HepG2 (cell line): Measurements from ENCODE around the gene KLHL35. TPM values are rescaled to one million over a fixed set of nuclear protein-coding genes. Genes with fewer than 3 reads are reported as not detected.

Experiments used
- ATAC-seq: fragments of 200-7000 bp; cut with Tn5 transposase; 3 replicates; pipeline ENCODE4 v1.9.1; 2020; ENCODE audit warnings: mild to moderate bottlenecking, moderate library complexity
- BruUV-seq: library from RNA; stranded (reverse); fragments of 400-500 nt; replicated peaks from 2 replicates; lab custom pipeline; 2021; lab: Mats Ljungman, UMichigan
- CTCF ChIA-PET: fragments of 300-600 bp; formaldehyde crosslinking; extraction: SDS; loops from one replicate; lab custom pipeline; 2021; ENCODE audit warnings: low total read pairs, inconsistent platforms, low intra/inter-chr PET ratio; lab: Yijun Ruan, JAX
- POLR2A ChIA-PET: fragments of 350-600 bp; sonication (Branson Sonifier 250); formaldehyde crosslinking; loops from one replicate; lab custom pipeline; 2020; ENCODE audit warnings: antibody characterized with exemption, inconsistent platforms; lab: Yijun Ruan, JAX
- DNase-seq: peaks from one replicate; pipeline ENCODE4 v3.0.0-alpha.2; 2015; ENCODE audit warnings: low spot score
- FAIRE-seq: peaks from 3 replicates; lab custom pipeline; 2011; peaks lifted over from hg19 to GRCh38; lab: Jason Lieb, UNC
- H2AFZ ChIP-seq: one replicate; pipeline ENCODE4 v1.6.1; 2011; ENCODE audit warnings: low read length, inconsistent platforms
- H3K27ac ChIP-seq: fragments of 300-600 bp; 3 replicates; pipeline ENCODE4 v1.8.0; 2011; ENCODE audit warnings: mixed run types, mild to moderate bottlenecking, mixed read lengths, low read length, inconsistent platforms; ENCODE audit not compliant: insufficient read depth; ENCODE audit errors: extremely low read length
- H3K27me3 ChIP-seq, 2 experiments: fragments of 200-600 bp in 1 of 2; 2 replicates in 1 of 2; 3 replicates in 1 of 2; pipeline versions ENCODE4 v1.6.0 to v1.8.0; 2011; ENCODE audit warnings: low read length in 2 of 2, mild to moderate bottlenecking in 2 of 2, moderate library complexity in 2 of 2, inconsistent platforms in 1 of 2; ENCODE audit not compliant: insufficient read depth in 2 of 2, control insufficient read depth in 1 of 2
- H3K36me3 ChIP-seq, 2 experiments: fragments of 200-600 bp in 1 of 2; replicated peaks in 1 of 2; 2 replicates in 1 of 2; 3 replicates in 1 of 2; pipeline versions ENCODE4 v1.5.1 to v1.8.0; 2011; ENCODE audit warnings: low read length in 2 of 2, inconsistent platforms in 1 of 2; ENCODE audit not compliant: insufficient read depth in 2 of 2, control insufficient read depth in 1 of 2
- H3K4me1 ChIP-seq: 2 replicates; pipeline ENCODE4 v1.5.1; 2012; ENCODE audit warnings: low read length, inconsistent platforms; ENCODE audit not compliant: insufficient read depth
- H3K4me2 ChIP-seq: 2 replicates; pipeline ENCODE4 v1.6.0; 2011; ENCODE audit warnings: low read depth, low read length, inconsistent platforms
- H3K4me3 ChIP-seq, 3 experiments: fragments of 200-600 bp in 1 of 3; sonication (generic), shearing (Covaris generic) in 1 of 3; replicated peaks in 1 of 3; 2 replicates each; pipeline ENCODE4 v1.5.1; 2011 to 2016; ENCODE audit warnings: low read length in 3 of 3, inconsistent platforms in 2 of 3, low read depth in 2 of 3, mild to moderate bottlenecking in 2 of 3, control low read depth in 1 of 3, mixed read lengths in 1 of 3; ENCODE audit not compliant: insufficient read depth in 1 of 3
- H3K79me2 ChIP-seq: one replicate; pipeline ENCODE4 v1.6.1; 2011; ENCODE audit warnings: low read length, inconsistent platforms; ENCODE audit not compliant: insufficient read depth
- H3K9ac ChIP-seq: 2 replicates; pipeline ENCODE4 v1.6.0; 2011; ENCODE audit warnings: mild to moderate bottlenecking, low read depth, low read length, inconsistent platforms; ENCODE audit not compliant: insufficient read depth
- H3K9me3 ChIP-seq: 2 replicates; pipeline ENCODE4 v1.5.1; 2012; ENCODE audit warnings: mild to moderate bottlenecking, low read length
- H4K20me1 ChIP-seq: 2 replicates; pipeline ENCODE4 v1.6.0; 2011; ENCODE audit warnings: inconsistent platforms, mild to moderate bottlenecking, low read length, moderate library complexity; ENCODE audit not compliant: insufficient read depth
- AKAP8 ChIP-seq: sonication (generic); formaldehyde crosslinking; IDR thresholded peaks from 2 replicates; pipeline ENCODE4 v1.5.1; 2020; ENCODE audit warnings: mild to moderate bottlenecking, missing genetic modification reagents
- FOSL1 ChIP-seq: sonication (generic); formaldehyde crosslinking; IDR thresholded peaks from 2 replicates; pipeline ENCODE4 v1.9.0; 2021; ENCODE audit warnings: missing genetic modification reagents, borderline replicate concordance
- PHF8 ChIP-seq: sonication (generic); formaldehyde crosslinking; IDR thresholded peaks from 2 replicates; pipeline ENCODE4 v1.5.0; 2020; ENCODE audit warnings: missing genetic modification reagents
- SRSF9 ChIP-seq: fragments of 200-400 bp; formaldehyde crosslinking; IDR thresholded peaks from 2 replicates; pipeline ENCODE4 v1.6.1; 2018; ENCODE audit warnings: borderline replicate concordance, mild to moderate bottlenecking, low read depth, low read length; ENCODE audit not compliant: insufficient read depth, poor library complexity, severe bottlenecking
- ZNF775 ChIP-seq: sonication (generic); formaldehyde crosslinking; IDR thresholded peaks from 2 replicates; pipeline ENCODE4 v1.4.0; 2020; ENCODE audit warnings: missing genetic modification reagents, mild to moderate bottlenecking, moderate library complexity, borderline replicate concordance
- WGBS: methylation state at CpG from one replicate; pipeline ENCODE4 v1.1.6; 2017; ENCODE audit warnings: low lambda C conversion rate; 5-methylcytosine and 5-hydroxymethylcytosine counted together
- in situ Hi-C: cut with HindIII; loops from 2 replicates; pipeline ENCODE4 v1.10.0; 2017; ENCODE audit warnings: low pct_unique_long_range_greater_than_20kb; ENCODE audit not compliant: extremely low pct_ligation_motif_present
- intact Hi-C: fragments of 100-400 bp; cut with micrococcal nuclease; formaldehyde crosslinking; loops from one replicate; pipeline ENCODE4 v1.10.0; 2022; ENCODE audit not compliant: unreplicated experiment
- polyA plus RNA-seq, 8 experiments: library from polyadenylated mRNA; depleted of rRNA in 3 of 8; stranded (reverse) in 7 of 8; unstranded in 1 of 8; fragments of >200 nt; fragmentation: Illumina TruSeq in 4 of 8; extraction: Trizol in 4 of 8; gene quantifications; 2 replicates each; pipeline versions ENCODE4 v1.2.1 to v1.2.3, GENCODE V29; 2011 to 2016; ENCODE audit warnings: low read depth in 4 of 8, missing spikeins in 1 of 8, mixed read lengths in 1 of 8; ENCODE audit not compliant: insufficient read depth in 1 of 8
- total RNA-seq, 5 experiments: library from RNA; depleted of rRNA; stranded (reverse); fragments of >200 nt; fragmentation: Illumina TruSeq; extraction: Trizol; gene quantifications; 2 replicates each; pipeline ENCODE4 v1.2.3, GENCODE V29; 2016; ENCODE audit warnings: low read depth in 1 of 5
- TF ChIP-seq, protein P1 (sequence below): sonication (generic); formaldehyde crosslinking; conservative IDR thresholded peaks from 2 replicates; pipeline ENCODE4 v1.4.0; 2020; ENCODE audit warnings: mild to moderate bottlenecking, missing genetic modification reagents, moderate library complexity
- TF ChIP-seq, protein P2 (sequence below): sonication (generic); formaldehyde crosslinking; IDR thresholded peaks from 2 replicates; pipeline ENCODE4 v1.9.0; 2022; ENCODE audit warnings: low read depth, missing genetic modification reagents
- TF ChIP-seq, protein P3 (sequence below): sonication (generic); formaldehyde crosslinking; IDR thresholded peaks from 2 replicates; pipeline ENCODE4 v1.8.0; 2022; ENCODE audit warnings: mild to moderate bottlenecking, missing genetic modification reagents; ENCODE audit not compliant: insufficient replicate concordance
- TF ChIP-seq, protein P4 (sequence below): conservative IDR thresholded peaks from 2 replicates; pipeline ENCODE4 v1.6.1; 2018; ENCODE audit warnings: missing genetic modification reagents

KLHL35 gene
- total and polyA plus RNA-seq, 2 of the 13 experiments (the other 11 are each of a cell fraction or from before 2014, with no cell fraction given) = not detected

DNA sequence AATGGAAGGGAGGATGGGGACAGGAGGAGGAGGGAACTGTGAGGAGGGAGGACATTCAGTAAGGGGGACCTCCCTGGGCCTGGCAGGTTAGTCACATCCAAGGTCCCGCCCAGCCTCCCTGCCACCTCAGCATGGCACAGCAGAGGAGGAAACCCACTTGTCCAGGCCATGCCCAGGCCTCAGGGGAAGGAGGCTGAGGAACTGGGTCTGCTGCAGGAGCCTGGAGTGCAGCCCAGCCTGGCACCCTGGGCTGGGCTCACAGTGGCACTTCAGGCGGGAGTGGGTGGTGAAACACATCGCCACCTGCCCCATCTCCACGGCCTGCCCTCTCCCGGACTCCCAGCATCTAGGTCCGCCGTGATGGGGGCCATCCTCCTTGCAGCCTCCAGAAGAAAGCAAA is 17.2 kb upstream of the KLHL35 start (continued):
- TF ChIP-seq, protein P1, sequence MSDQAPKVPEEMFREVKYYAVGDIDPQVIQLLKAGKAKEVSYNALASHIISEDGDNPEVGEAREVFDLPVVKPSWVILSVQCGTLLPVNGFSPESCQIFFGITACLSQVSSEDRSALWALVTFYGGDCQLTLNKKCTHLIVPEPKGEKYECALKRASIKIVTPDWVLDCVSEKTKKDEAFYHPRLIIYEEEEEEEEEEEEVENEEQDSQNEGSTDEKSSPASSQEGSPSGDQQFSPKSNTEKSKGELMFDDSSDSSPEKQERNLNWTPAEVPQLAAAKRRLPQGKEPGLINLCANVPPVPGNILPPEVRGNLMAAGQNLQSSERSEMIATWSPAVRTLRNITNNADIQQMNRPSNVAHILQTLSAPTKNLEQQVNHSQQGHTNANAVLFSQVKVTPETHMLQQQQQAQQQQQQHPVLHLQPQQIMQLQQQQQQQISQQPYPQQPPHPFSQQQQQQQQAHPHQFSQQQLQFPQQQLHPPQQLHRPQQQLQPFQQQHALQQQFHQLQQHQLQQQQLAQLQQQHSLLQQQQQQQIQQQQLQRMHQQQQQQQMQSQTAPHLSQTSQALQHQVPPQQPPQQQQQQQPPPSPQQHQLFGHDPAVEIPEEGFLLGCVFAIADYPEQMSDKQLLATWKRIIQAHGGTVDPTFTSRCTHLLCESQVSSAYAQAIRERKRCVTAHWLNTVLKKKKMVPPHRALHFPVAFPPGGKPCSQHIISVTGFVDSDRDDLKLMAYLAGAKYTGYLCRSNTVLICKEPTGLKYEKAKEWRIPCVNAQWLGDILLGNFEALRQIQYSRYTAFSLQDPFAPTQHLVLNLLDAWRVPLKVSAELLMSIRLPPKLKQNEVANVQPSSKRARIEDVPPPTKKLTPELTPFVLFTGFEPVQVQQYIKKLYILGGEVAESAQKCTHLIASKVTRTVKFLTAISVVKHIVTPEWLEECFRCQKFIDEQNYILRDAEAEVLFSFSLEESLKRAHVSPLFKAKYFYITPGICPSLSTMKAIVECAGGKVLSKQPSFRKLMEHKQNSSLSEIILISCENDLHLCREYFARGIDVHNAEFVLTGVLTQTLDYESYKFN (CRISPR knock-in tag) = no peak
- TF ChIP-seq, protein P2, sequence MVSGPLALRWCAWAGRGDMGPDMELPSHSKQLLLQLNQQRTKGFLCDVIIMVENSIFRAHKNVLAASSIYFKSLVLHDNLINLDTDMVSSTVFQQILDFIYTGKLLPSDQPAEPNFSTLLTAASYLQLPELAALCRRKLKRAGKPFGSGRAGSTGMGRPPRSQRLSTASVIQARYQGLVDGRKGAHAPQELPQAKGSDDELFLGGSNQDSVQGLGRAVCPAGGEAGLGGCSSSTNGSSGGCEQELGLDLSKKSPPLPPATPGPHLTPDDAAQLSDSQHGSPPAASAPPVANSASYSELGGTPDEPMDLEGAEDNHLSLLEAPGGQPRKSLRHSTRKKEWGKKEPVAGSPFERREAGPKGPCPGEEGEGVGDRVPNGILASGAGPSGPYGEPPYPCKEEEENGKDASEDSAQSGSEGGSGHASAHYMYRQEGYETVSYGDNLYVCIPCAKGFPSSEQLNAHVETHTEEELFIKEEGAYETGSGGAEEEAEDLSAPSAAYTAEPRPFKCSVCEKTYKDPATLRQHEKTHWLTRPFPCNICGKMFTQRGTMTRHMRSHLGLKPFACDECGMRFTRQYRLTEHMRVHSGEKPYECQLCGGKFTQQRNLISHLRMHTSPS (CRISPR knock-in tag) = no peak
- TF ChIP-seq, all 625 proteins: peak for 0

DNA sequence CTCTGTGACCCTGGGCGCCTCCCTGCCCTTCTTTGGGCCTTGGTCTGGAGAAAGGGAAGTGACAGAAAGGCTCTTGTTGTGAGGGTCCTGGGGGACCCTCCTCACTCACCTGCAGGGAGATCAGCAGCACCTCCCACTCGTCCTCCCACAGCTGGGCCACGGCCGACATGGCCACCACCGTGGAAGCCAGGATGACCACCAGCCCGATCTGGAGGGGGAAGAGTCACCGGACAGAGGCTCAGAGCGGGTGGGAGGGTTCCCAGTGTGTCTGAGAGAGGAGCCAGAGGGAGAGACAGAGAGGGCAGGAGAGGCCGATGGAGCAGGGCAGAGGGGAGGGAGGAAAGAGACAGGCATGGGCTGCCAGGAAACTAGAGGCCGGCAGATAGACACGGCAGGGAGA is 16.8 kb upstream of the KLHL35 start:
- H3K9ac ChIP-seq = no peak overlapping the region
- no peaks in the 10 kb centered on the region for H3K79me2 ChIP-seq
- H3K4me2 ChIP-seq = no peak overlapping the region
- intact Hi-C loops = no loop called here
- no peak overlapping the region for H3K4me3 ChIP-seq
- H3K27me3 ChIP-seq = no peaks in the 10 kb centered on the region
- H3K9me3 ChIP-seq = no peaks in the 10 kb centered on the region
- 99% methylated on average over 10 of the region's 11 CpGs for WGBS
- TF ChIP-seq, protein P3, sequence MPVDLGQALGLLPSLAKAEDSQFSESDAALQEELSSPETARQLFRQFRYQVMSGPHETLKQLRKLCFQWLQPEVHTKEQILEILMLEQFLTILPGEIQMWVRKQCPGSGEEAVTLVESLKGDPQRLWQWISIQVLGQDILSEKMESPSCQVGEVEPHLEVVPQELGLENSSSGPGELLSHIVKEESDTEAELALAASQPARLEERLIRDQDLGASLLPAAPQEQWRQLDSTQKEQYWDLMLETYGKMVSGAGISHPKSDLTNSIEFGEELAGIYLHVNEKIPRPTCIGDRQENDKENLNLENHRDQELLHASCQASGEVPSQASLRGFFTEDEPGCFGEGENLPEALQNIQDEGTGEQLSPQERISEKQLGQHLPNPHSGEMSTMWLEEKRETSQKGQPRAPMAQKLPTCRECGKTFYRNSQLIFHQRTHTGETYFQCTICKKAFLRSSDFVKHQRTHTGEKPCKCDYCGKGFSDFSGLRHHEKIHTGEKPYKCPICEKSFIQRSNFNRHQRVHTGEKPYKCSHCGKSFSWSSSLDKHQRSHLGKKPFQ (CRISPR knock-in tag) = no peak
- TF ChIP-seq PHF8 (no peak), AKAP8 (0 out of 2 replicates have a peak, but pooled peaks have one; percentile 28), SRSF9 (no peak), ZNF775 (CRISPR knock-in tag) (no peak), FOSL1 (CRISPR knock-in tag) (no peak)
- TF ChIP-seq, protein P4, sequence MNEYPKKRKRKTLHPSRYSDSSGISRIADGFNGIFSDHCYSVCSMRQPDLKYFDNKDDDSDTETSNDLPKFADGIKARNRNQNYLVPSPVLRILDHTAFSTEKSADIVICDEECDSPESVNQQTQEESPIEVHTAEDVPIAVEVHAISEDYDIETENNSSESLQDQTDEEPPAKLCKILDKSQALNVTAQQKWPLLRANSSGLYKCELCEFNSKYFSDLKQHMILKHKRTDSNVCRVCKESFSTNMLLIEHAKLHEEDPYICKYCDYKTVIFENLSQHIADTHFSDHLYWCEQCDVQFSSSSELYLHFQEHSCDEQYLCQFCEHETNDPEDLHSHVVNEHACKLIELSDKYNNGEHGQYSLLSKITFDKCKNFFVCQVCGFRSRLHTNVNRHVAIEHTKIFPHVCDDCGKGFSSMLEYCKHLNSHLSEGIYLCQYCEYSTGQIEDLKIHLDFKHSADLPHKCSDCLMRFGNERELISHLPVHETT (CRISPR knock-in tag) = no peak
- TF ChIP-seq, all 625 proteins: peak for 1
- Histone ChIP-seq H3K36me3 (peaks cover 27 to 34% of the 10 kb centered on the region in 2 experiments; a peak in 4 of 5 replicates), H2AFZ (no peak overlapping the region), H3K4me1 (no peaks in the 10 kb centered on the region), H3K27ac (no peak overlapping the region), H4K20me1 (no peaks in the 10 kb centered on the region)
- BruUV-seq = no TSS peak
- ATAC-seq (no peak), FAIRE-seq (no peak), DNase-seq (no peak)
- POLR2A ChIA-PET = no interaction called here
- CTCF ChIA-PET = no interaction called here
- in situ Hi-C loops = loop anchor here (5.0 kb wide), 1 partner anchor 83 kb away; no protein-coding TSS in a partner anchor
